ENCODE measurements around the gene PCAT7.

The PCAT7 gene

GRCh38 chr9:94566550-94566949 lies 11.7 kb downstream of the PCAT7 start:
- Histone ChIP-seq H3K27me3 (ENCODE audit: low read depth, low read length) (no peaks in the 10 kb centered on the region), H3K4me1 (ENCODE audit: control insufficient read depth in 1 of 2, insufficient read depth in 2 of 2, low read length in 2 of 2) (no peaks in the 10 kb centered on the region), H3K4me3 (ENCODE audit: low read depth in 1 of 2, low read length in 2 of 2) (no peak overlapping the region), H3K36me3 (ENCODE audit: control insufficient read depth in 1 of 2, insufficient read depth in 2 of 2, low read length in 2 of 2) (no peaks in the 10 kb centered on the region), H3K9me3 (ENCODE audit: control insufficient read depth in 1 of 2, low read length in 2 of 2) (no peaks in the 10 kb centered on the region), H3K27ac (ENCODE audit: low read length) (no peak overlapping the region)

DNA sequence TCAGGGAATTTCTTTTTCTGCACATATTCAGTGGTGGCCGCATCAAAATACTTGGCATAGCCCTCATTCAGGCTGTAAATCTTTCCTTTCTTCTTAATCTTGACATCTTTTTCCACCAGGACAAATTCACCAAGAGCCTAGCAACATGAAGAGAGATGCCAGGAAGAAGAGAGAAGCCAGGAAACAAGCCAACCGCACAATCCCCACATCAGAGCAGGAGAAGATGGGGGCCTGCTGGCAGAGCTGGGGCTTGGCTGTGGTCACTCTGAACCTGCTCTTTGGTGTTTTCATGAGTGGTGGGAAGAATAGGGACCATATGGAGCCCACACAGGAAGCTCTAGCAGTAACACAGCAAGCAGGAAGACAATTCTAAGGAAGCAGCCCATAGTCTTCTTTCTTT lies 12.4 kb downstream of the PCAT7 start:
- H3K27me3 ChIP-seq (ENCODE audit: low read depth, low read length): no peaks in the 10 kb centered on the region
- no peaks in the 10 kb centered on the region for H3K4me1 ChIP-seq (ENCODE audit: control insufficient read depth in 1 of 2, insufficient read depth in 2 of 2, low read length in 2 of 2)
- H3K27ac ChIP-seq (ENCODE audit: low read length): no peak overlapping the region
- no peaks in the 10 kb centered on the region for H3K36me3 ChIP-seq (ENCODE audit: control insufficient read depth in 1 of 2, insufficient read depth in 2 of 2, low read length in 2 of 2)
- H3K9me3 ChIP-seq (ENCODE audit: control insufficient read depth in 1 of 2, low read length in 2 of 2): no peaks in the 10 kb centered on the region
- no peak overlapping the region for H3K4me3 ChIP-seq (ENCODE audit: low read depth in 1 of 2, low read length in 2 of 2)

DNA sequence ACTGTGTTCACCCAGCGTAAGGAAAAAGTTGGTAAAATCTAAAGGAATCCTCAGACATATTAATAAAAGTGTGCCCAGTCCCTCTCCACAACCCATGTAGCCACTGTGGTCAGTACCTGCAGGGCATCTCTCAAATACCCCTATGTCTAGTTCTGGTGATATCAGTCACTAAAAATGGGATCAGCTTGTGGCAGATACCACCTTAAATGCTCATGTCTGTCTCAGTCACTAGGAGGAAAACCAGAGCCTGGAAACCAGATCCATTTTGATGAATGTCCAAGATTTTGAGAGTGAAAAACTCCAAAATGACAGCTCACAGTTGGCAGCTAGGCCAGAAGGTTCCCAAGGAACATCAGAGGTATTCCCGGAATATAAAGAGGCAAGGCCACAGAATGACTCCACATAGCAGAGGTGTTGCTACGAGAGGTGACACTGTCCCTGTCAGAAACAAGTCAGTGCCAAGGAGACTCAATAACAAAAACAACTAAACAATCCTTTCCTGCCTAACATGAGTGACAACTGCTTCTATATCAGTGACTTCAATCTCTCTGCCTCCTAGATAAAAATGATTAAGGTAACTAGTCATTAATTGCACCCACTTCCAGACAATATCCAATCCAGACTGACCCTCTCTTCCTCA lies 13.5 kb downstream of the PCAT7 start:
- Histone ChIP-seq H3K36me3 (ENCODE audit: control insufficient read depth in 1 of 2, insufficient read depth in 2 of 2, low read length in 2 of 2) (no peaks in the 10 kb centered on the region), H3K4me3 (ENCODE audit: low read depth in 1 of 2, low read length in 2 of 2) (no peak overlapping the region), H3K9me3 (ENCODE audit: control insufficient read depth in 1 of 2, low read length in 2 of 2) (no peaks in the 10 kb centered on the region), H3K27me3 (ENCODE audit: low read depth, low read length) (no peaks in the 10 kb centered on the region), H3K4me1 (ENCODE audit: control insufficient read depth in 1 of 2, insufficient read depth in 2 of 2, low read length in 2 of 2) (no peaks in the 10 kb centered on the region), H3K27ac (ENCODE audit: low read length) (no peak overlapping the region)

DNA sequence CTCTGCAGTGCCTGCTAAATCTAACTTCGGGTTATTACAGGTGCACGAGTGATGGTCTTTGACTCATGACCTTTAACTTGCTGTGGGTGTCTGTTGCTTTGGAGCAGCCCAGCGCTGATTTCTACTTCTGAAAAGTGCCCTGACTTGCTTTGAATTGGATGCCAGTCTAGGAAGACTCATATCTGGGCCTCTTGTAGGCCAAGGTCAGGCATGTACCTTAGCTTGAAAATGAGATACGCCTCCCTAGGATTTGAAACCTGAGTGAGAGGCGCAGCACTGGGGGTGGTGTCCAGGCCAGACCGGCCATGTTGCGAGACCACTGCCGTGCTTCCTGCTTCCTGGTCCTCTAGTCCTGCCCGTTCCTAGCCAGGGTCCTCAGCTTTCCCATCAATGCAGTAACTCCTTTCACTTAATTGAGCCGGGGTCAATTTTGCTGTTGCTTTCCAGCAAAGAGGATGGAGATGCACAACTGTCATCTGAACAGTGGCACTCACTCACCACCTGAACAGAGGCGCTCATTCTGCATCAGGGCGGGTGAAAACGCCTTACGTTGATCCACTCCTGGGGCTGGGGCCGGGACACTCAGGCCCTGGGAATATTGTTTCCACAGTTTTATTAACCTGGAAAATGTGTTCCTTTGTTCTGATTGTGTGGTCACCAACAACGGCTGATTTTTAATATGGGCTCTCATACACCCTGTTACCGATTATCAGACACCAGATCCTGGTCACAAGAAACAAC lies 14.3 kb downstream of the PCAT7 start:
- no peak overlapping the region for H3K4me3 ChIP-seq (ENCODE audit: low read depth in 1 of 2, low read length in 2 of 2)
- H3K27ac ChIP-seq (ENCODE audit: low read length): no peak overlapping the region
- H3K27me3 ChIP-seq (ENCODE audit: low read depth, low read length): no peaks in the 10 kb centered on the region
- no peaks in the 10 kb centered on the region for H3K4me1 ChIP-seq (ENCODE audit: control insufficient read depth in 1 of 2, insufficient read depth in 2 of 2, low read length in 2 of 2)
- no peaks in the 10 kb centered on the region for H3K9me3 ChIP-seq (ENCODE audit: control insufficient read depth in 1 of 2, low read length in 2 of 2)
- no peaks in the 10 kb centered on the region for H3K36me3 ChIP-seq (ENCODE audit: control insufficient read depth in 1 of 2, insufficient read depth in 2 of 2, low read length in 2 of 2)

DNA sequence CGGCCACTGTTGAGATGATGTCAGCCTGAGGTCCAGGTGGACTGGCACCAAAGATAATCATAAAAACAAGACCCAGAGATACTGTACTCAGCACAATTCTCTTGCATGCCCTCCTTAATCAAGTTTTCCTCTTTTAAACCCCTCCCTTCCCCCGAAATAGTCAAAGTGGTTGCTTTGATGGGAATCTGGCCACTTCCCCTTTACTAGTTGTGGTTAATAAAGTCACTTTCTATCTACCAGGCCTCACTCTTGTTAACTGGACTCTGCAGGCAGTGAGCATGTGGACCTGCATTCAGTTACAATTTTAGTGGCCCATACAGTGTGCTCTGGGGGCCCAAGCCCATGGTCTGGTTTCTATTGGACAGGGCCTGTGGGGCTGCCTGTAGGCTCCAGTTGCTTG lies 21.2 kb downstream of the PCAT7 start:
- Histone ChIP-seq H3K36me3 (ENCODE audit: control insufficient read depth in 1 of 2, insufficient read depth in 2 of 2, low read length in 2 of 2) (no peaks in the 10 kb centered on the region), H3K9me3 (ENCODE audit: control insufficient read depth in 1 of 2, low read length in 2 of 2) (no peaks in the 10 kb centered on the region), H3K4me3 (ENCODE audit: low read depth in 1 of 2, low read length in 2 of 2) (no peak overlapping the region), H3K27me3 (ENCODE audit: low read depth, low read length) (no peaks in the 10 kb centered on the region), H3K4me1 (ENCODE audit: control insufficient read depth in 1 of 2, insufficient read depth in 2 of 2, low read length in 2 of 2) (peaks cover 0 to 4% of the 10 kb centered on the region in 2 donors), H3K27ac (ENCODE audit: low read length) (no peak overlapping the region)

DNA sequence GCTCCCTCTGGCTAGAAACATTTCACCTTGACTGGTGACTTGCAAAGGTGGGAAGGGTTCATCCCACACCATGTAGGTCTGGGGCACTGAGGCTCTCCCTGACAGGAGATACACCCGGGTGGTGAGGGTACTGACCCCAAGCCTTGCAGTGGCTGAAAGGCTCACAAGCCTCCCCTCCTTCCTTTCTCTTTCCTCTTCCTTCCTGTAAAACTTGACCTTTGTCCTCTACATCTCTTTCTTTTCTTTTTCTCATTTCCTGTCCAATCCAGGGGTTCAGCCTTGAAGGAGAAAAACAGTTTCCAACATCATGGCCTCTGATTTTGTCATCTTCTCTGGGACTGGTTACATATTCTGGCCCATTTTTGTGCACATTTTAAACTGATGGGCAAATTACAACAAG lies 22.2 kb downstream of the PCAT7 start:
- H3K4me1 ChIP-seq (ENCODE audit: control insufficient read depth in 1 of 2, insufficient read depth in 2 of 2, low read length in 2 of 2): peaks cover 0 to 4% of the 10 kb centered on the region in 2 donors
- no peaks in the 10 kb centered on the region for H3K9me3 ChIP-seq (ENCODE audit: control insufficient read depth in 1 of 2, low read length in 2 of 2)
- H3K27ac ChIP-seq (ENCODE audit: low read length): no peak overlapping the region
- no peaks in the 10 kb centered on the region for H3K27me3 ChIP-seq (ENCODE audit: low read depth, low read length)
- H3K4me3 ChIP-seq (ENCODE audit: low read depth in 1 of 2, low read length in 2 of 2): no peak overlapping the region
- H3K36me3 ChIP-seq (ENCODE audit: control insufficient read depth in 1 of 2, insufficient read depth in 2 of 2, low read length in 2 of 2): no peaks in the 10 kb centered on the region

GRCh38 chr9:94577571-94577970 lies 22.7 kb downstream of the PCAT7 start:
- Histone ChIP-seq H3K27me3 (ENCODE audit: low read depth, low read length) (no peaks in the 10 kb centered on the region), H3K36me3 (ENCODE audit: control insufficient read depth in 1 of 2, insufficient read depth in 2 of 2, low read length in 2 of 2) (no peaks in the 10 kb centered on the region), H3K4me3 (ENCODE audit: low read depth in 1 of 2, low read length in 2 of 2) (no peak overlapping the region), H3K4me1 (ENCODE audit: control insufficient read depth in 1 of 2, insufficient read depth in 2 of 2, low read length in 2 of 2) (peaks cover 0 to 4% of the 10 kb centered on the region in 2 donors), H3K9me3 (ENCODE audit: control insufficient read depth in 1 of 2, low read length in 2 of 2) (no peaks in the 10 kb centered on the region), H3K27ac (ENCODE audit: low read length) (no peak overlapping the region)

GRCh38 chr9:94581728-94582127 lies 26.8 kb downstream of the PCAT7 start:
- Histone ChIP-seq H3K27me3 (ENCODE audit: low read depth, low read length) (no peaks in the 10 kb centered on the region), H3K4me3 (ENCODE audit: low read depth in 1 of 2, low read length in 2 of 2) (no peak overlapping the region), H3K36me3 (ENCODE audit: control insufficient read depth in 1 of 2, insufficient read depth in 2 of 2, low read length in 2 of 2) (no peaks in the 10 kb centered on the region), H3K9me3 (ENCODE audit: control insufficient read depth in 1 of 2, low read length in 2 of 2) (no peaks in the 10 kb centered on the region), H3K27ac (ENCODE audit: low read length) (no peak overlapping the region), H3K4me1 (ENCODE audit: control insufficient read depth in 1 of 2, insufficient read depth in 2 of 2, low read length in 2 of 2) (peaks cover 0 to 4% of the 10 kb centered on the region in 2 donors)

DNA sequence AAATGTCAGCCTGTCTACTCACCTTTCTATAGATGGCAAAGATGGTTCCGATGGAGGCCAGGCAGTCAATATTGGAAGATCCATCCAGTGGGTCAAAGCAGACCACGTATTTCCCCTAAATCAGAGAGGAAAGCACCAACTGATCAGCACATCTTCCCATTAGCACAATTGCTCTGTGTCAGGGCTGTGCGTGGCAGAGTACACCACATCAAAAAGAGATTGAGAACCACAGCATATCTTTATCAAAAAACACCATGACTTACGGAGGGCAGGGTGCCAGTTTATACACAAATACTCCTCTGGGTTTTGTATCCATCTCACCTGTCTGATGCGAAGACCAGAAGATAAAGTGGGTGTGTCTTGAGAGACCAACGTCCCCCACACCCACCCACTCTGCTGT lies 29.7 kb downstream of the PCAT7 start:
- Histone ChIP-seq H3K27me3 (ENCODE audit: low read depth, low read length) (no peaks in the 10 kb centered on the region), H3K4me3 (ENCODE audit: low read depth in 1 of 2, low read length in 2 of 2) (no peak overlapping the region), H3K4me1 (ENCODE audit: control insufficient read depth in 1 of 2, insufficient read depth in 2 of 2, low read length in 2 of 2) (no peaks in the 10 kb centered on the region), H3K27ac (ENCODE audit: low read length) (no peak overlapping the region), H3K9me3 (ENCODE audit: control insufficient read depth in 1 of 2, low read length in 2 of 2) (no peaks in the 10 kb centered on the region), H3K36me3 (ENCODE audit: control insufficient read depth in 1 of 2, insufficient read depth in 2 of 2, low read length in 2 of 2) (no peaks in the 10 kb centered on the region)

- Histone ChIP-seq H3K4me1 (ENCODE audit: control insufficient read depth in 1 of 2, insufficient read depth in 2 of 2, low read length in 2 of 2) (no peaks in the 10 kb centered on the region), H3K27ac (ENCODE audit: low read length) (no peak overlapping the region), H3K4me3 (ENCODE audit: low read depth in 1 of 2, low read length in 2 of 2) (peak overlapping the region in 1 of 2 donors; percentile 29), H3K27me3 (ENCODE audit: low read depth, low read length) (no peaks in the 10 kb centered on the region), H3K9me3 (ENCODE audit: control insufficient read depth in 1 of 2, low read length in 2 of 2) (no peaks in the 10 kb centered on the region), H3K36me3 (ENCODE audit: control insufficient read depth in 1 of 2, insufficient read depth in 2 of 2, low read length in 2 of 2) (no peaks in the 10 kb centered on the region)
Observed at GRCh38 chr9:94586316-94586715, 31.4 kb downstream of the PCAT7 start.

GRCh38 chr9:94586814-94587213 lies 31.9 kb downstream of the PCAT7 start:
- peak overlapping the region in 1 of 2 donors; percentile 29 for H3K4me3 ChIP-seq (ENCODE audit: low read depth in 1 of 2, low read length in 2 of 2)
- no peaks in the 10 kb centered on the region for H3K4me1 ChIP-seq (ENCODE audit: control insufficient read depth in 1 of 2, insufficient read depth in 2 of 2, low read length in 2 of 2)
- H3K27ac ChIP-seq (ENCODE audit: low read length): no peak overlapping the region
- H3K36me3 ChIP-seq (ENCODE audit: control insufficient read depth in 1 of 2, insufficient read depth in 2 of 2, low read length in 2 of 2): no peaks in the 10 kb centered on the region
- no peaks in the 10 kb centered on the region for H3K27me3 ChIP-seq (ENCODE audit: low read depth, low read length)
- H3K9me3 ChIP-seq (ENCODE audit: control insufficient read depth in 1 of 2, low read length in 2 of 2): no peaks in the 10 kb centered on the region

GRCh38 chr9:94588681-94589080 lies 33.8 kb downstream of the PCAT7 start:
- H3K4me1 ChIP-seq (ENCODE audit: control insufficient read depth in 1 of 2, insufficient read depth in 2 of 2, low read length in 2 of 2): no peaks in the 10 kb centered on the region
- no peaks in the 10 kb centered on the region for H3K36me3 ChIP-seq (ENCODE audit: control insufficient read depth in 1 of 2, insufficient read depth in 2 of 2, low read length in 2 of 2)
- H3K4me3 ChIP-seq (ENCODE audit: low read depth in 1 of 2, low read length in 2 of 2): no peak overlapping the region
- no peak overlapping the region for H3K27ac ChIP-seq (ENCODE audit: low read length)
- no peaks in the 10 kb centered on the region for H3K9me3 ChIP-seq (ENCODE audit: control insufficient read depth in 1 of 2, low read length in 2 of 2)
- no peaks in the 10 kb centered on the region for H3K27me3 ChIP-seq (ENCODE audit: low read depth, low read length)
